GM19099 (cell line): ENCODE results near the gene ASPN.

Experiments
- POLR2A ChIP-seq: IDR thresholded peaks from 3 replicates; pipeline ENCODE4 v1.6.1; 2011; ENCODE audit warnings: low read depth; ENCODE audit not compliant: insufficient read length; ENCODE audit errors: extremely low read depth

The ASPN gene

GRCh38 chr9:92463984-92464383 is 18.3 kb downstream of the ASPN start:
- no peak for TF ChIP-seq POLR2A

- TF ChIP-seq POLR2A = no peak
These were observed 18.9 kb downstream of the ASPN start for GRCh38 chr9:92463387-92463786.

- TF ChIP-seq POLR2A = no peak
These were observed 24.7 kb downstream of the ASPN start for GRCh38 chr9:92457576-92457975.

- TF ChIP-seq POLR2A = no peak
These were observed 27.1 kb downstream of the ASPN start for GRCh38 chr9:92455217-92455616.

- TF ChIP-seq POLR2A = no peak
These were observed 35.8 kb downstream of the ASPN start for GRCh38 chr9:92446536-92446935.

- TF ChIP-seq POLR2A = no peak
These were observed 37.5 kb downstream of the ASPN start for GRCh38 chr9:92444841-92445240.

GRCh38 chr9:92440751-92441046 is 41.6 kb downstream of the ASPN start:
- TF ChIP-seq POLR2A = no peak

- TF ChIP-seq POLR2A = no peak
These were observed 42.2 kb downstream of the ASPN start for GRCh38 chr9:92439921-92440750.

GRCh38 chr9:92438900-92439526 is 43.3 kb downstream of the ASPN start:
- no peak for TF ChIP-seq POLR2A

GRCh38 chr9:92435263-92435662 is 47.0 kb downstream of the ASPN start:
- no peak for TF ChIP-seq POLR2A

GRCh38 chr9:92432972-92433548 is 49.2 kb downstream of the ASPN start:
- no peak for TF ChIP-seq POLR2A

GRCh38 chr9:92432350-92432749 is 50.0 kb downstream of the ASPN start:
- TF ChIP-seq POLR2A = no peak

GRCh38 chr9:92429836-92430235 is 52.5 kb downstream of the ASPN start:
- no peak for TF ChIP-seq POLR2A

GRCh38 chr9:92426501-92427145 is 55.7 kb downstream of the ASPN start:
- no peak for TF ChIP-seq POLR2A

- TF ChIP-seq POLR2A = no peak
These were observed 56.8 kb downstream of the ASPN start for GRCh38 chr9:92425474-92425873.

GRCh38 chr9:92424340-92424739 is 58.0 kb downstream of the ASPN start, which contains the start of gene OMD:
OMD (minus strand) TSS chr9:92424471; CDS start chr9:92417558, 6,913 bp downstream.
- no peak for TF ChIP-seq POLR2A
